ENCODE measurements around the gene CIBAR2.

Gene CIBAR2

DNA sequence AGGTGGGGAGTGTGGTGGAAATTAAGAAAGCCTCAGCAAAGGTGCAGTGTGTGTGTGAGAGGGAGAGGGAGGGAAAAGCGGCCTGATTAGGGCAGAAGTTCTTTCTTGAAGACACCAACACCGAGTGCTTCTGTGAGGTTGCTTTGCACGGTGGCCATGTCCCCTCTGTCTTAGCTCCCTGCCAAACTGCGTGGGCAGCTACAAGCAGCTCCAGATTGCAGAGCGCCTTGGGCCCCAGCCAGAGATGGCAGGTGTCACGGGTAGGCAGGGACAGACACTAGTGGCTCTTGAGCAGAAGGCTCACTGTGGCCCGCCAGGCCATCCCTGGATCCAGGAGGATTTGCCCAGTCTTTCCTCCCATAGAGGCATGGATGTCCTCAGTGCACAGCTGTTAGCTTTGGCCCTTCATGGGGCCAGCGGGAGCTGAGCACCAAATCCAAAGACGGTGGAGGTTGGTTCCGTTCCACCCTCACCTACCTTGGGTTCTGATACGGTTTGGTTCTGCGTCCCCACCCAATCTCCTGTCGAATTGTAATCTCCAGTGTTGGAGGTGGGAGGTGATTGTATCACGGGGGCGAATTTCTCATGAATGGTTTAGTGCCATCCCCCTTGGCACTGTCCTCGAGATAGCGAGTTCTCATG is 63.2 kb downstream of the CIBAR2 start:
- Histone ChIP-seq H3K4me1 (ENCODE audit: control insufficient read depth, low read depth, low read length) (no peaks in the 10 kb centered on the region), H3K27me3 (ENCODE audit: insufficient read depth, low read length, poor library complexity) (no peaks in the 10 kb centered on the region), H3K27ac (ENCODE audit: low read depth, low read length) (no peak overlapping the region), H3K4ac (ENCODE audit: low read depth, low read length) (no peak overlapping the region), H4K8ac (ENCODE audit: low read depth, low read length) (no peak overlapping the region), H3K9ac (ENCODE audit: low read length) (no peak overlapping the region), H3K56ac (ENCODE audit: low read length) (no peak overlapping the region), H3K79me2 (ENCODE audit: control insufficient read depth, insufficient read depth, low read length) (no peaks in the 10 kb centered on the region), H3K18ac (ENCODE audit: low read length) (no peak overlapping the region), H4K5ac (ENCODE audit: low read length) (no peak overlapping the region), H3K23ac (ENCODE audit: low read length) (no peak overlapping the region), H3K79me1 (ENCODE audit: low read length) (no peaks in the 10 kb centered on the region), H2BK5ac (ENCODE audit: low read length) (no peak overlapping the region), H2AK5ac (ENCODE audit: low read length) (no peak overlapping the region), H3K36me3 (ENCODE audit: control insufficient read depth, insufficient read depth, low read length) (no peaks in the 10 kb centered on the region), H2BK15ac (replicated peaks; ENCODE audit: low read depth) (no peak overlapping the region), H3K4me2 (ENCODE audit: low read length) (no peak overlapping the region), H3K4me3 (ENCODE audit: low read length) (no peak overlapping the region), H2BK120ac (ENCODE audit: low read depth, low read length) (no peak overlapping the region)
- no CpG with 5 or more reads among the region's 17 CpGs for WGBS (ENCODE audit: extremely low coverage, insufficient coverage, low lambda C conversion rate)
- DNase-seq = no peak
